HG03025 (cell line): ENCODE data around the gene KRT38.
"Not testable (repeated sequence)": the region's sequence is repeated elsewhere in the genome, so short reads cannot be mapped to it uniquely, and the experiment has no call there.

Experiments
- ATAC-seq: cut with Tn5 transposase; IDR thresholded peaks from one replicate; pipeline ENCODE4 v1.9.1; 2021; ENCODE audit warnings: mild to moderate bottlenecking, moderate library complexity; ENCODE audit not compliant: unreplicated experiment, low FRiP score

KRT38 gene

DNA sequence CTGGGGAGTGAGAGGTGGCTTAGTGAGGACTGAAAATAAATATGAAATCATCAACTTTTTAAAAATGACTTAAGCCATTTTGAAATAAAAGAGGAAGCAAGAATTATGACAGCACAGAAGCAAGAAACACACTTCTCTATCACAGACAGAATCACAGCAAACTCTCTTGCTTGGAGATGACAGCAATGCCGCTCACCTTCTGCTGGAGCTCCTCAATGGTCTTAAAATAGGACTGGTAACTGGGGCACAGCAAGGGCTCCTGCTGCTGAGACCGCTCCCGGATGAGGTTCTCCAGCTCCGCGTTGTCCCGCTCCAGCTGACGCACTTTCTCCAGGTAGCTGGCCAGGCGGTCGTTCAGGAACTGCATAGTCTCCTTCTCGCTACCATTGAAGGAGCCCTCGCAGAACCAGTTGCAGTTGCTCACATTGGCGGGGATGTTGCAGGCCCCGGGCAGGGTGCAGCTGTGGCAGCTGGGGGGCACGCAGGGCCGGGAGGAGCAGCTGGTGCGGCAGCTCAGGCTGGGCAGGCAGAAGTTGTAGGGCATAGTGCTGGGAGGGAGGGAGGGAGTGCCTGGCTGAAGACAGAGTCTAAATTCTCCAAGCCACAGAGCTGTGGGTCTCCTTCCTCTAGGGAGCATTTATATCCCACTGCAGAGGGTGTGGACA is 43.7 kb downstream of the KRT38 start, which contains the start of gene KRT31:
KRT31 (minus strand) TSS at position 613 of the 665 bp plus-strand sequence; CDS start at position 544, 69 bp downstream.
- ATAC-seq, result no peak

DNA sequence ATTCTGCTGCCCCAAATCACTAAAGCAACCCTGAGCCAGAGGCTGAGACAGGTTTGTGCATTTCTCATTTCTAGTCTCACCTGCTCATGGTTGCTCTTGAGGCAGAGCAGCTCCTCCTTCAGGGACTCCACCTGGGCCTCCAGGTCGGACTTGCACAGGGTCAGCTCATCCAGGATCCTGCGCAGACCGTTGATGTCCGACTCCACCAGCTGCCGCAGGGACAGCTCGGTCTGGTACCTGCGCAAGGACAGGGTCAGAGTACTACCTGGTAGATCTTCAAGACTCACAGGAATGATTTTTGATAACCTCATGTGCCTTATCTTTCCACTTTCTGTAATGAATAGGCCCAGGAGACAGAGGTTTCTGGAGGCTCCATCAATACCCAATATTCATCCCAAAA is 44.4 kb downstream of the KRT38 start:
- ATAC-seq, result no peak

DNA sequence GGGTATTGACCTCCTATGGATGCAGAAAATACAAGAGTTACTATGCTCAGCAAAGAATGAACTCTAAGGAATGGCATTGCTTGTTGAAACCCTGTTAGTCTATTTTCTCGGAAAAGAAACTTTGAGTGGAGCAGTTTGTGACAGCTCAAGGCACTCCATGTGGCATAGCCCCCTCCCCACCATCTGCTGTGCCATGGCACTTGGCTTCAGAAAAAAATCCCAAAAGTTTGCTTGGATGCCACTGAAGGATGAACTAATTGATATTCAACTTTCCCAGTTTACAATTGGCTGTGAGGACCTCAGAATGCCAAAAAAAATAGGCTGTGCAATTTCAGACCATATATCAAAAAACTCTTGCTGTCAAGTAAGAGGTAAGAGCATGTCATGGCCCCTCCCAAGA is 45.2 kb downstream of the KRT38 start:
- ATAC-seq, result no peak

DNA sequence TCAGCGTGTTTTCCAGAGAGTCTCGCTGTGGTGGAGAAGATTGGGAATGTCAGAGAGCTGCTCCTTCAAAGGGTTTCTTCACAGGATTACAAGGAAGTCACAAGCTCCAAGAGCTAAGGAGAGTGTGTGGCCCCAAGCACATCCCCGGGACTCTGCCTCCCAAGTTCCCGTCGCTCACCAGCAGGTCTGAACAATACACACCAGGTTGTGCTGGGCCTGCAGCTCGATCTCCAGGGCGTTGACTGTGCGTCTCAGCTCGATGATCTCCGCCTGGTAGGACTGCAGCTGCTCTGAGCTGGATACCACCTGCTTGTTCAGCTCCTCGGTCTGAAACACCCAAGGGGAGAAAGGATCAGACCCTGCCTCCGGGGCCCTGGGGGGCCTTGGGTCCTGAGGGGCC is 45.7 kb downstream of the KRT38 start:
- not testable (repeated sequence) for ATAC-seq

DNA sequence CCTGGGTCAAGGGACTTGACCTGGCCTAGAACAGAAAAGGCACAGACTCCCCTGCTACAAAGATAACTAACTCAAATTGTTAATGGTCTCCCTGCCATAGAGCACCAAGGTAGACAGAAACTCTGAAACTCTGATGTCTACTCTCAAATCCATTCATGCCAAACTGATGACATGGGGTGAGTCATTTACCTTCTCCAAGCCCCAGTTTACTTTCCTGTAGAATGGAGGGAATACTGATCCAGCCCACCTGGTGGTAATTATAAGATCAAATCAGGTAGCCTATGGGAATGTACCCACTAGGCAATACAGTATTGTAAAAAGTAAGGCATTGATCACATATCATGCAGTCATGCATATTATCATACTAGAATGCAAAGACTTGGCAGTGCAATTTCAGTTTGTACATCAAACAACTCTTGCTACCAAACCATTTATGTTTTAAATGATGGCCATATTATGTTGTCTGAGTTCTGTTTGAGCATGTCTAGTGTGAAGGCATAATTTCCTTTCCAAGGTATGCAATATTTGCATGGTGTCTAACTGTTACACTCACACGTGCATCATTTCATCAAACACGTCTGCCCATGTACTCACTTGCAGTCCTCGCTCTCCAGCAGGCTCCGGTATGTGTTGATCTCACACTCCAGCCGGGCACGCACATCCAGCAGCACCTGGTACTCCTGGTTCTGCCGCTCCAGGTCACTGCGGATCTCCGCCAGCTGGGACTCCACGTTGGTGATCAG is 46.4 kb downstream of the KRT38 start:
- ATAC-seq, result no peak

DNA sequence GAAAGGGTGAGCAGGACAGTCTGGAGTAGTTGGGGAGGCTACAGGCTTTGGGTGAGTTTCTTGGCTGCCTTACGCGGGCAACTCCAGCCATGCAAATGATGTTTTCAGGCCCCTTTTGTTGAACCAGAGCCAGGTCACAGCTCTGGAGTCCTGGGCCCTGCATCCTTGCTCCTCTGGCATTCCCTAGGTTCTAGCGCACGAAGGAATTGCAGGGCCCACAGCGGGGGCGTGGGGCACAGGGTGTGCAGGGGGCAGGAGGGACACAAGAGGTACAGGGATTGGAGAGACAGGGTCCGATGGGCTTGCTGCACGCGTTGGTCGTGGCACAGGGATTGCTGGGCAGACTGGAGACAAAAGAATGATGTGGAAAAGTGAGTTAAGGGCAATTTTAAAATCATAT is 47.0 kb downstream of the KRT38 start:
- no peak for ATAC-seq

DNA sequence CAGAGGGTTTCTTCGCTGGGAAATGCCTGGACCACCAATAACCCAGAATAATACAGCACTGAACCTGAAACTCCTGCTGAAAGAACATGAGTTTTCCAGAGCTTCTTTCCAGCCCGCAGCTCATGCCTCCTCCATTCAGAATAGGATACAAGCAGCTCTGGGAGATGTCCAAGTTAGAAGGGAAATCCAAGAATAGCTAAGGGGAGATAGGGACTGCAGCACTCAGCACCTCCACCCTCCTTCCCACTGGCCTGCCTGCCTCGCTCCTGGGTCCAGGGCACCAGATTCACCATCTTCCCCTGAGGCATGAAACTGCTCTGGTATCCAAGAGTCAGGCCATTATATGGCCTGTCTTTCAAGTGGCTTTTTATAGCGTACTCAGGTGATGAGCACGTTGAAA is 47.5 kb downstream of the KRT38 start:
- ATAC-seq, result no peak

DNA sequence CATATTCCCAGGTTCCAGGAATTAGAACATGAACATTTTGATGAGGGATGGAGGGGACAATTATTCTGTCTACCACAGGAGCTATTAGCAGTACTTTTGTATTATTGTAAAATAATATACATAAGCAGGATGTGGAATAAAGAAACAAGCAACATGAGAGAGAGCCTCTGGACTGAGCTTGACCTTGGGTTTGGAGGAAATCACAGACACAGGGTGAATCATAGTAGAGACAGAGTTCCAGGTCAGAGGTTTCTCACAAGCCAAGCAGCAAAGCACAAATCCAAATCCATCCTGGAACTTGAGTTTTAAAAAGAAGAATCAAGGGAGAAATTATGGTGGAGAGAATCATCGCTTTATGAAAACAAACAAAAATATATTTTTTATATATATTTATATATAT is 48.5 kb downstream of the KRT38 start:
- no peak for ATAC-seq

DNA sequence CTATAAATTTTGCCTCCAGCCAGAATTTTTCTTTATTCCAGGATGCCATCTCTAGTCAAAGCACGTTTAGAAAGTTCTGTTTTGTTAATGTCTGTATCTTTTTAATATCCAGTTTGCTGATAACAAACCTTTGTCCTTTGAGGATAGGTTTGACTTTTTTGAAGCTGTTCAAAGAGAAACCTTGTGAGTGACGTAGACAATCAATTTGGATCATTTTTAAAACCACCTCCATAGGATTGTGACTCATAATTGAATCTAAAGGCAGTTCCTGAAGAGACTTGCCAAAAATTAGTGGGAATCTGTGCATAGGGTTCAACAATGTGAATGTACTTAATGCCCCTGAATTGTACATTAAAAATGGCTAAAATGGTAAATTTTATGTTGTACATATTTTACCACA is 49.2 kb downstream of the KRT38 start:
- ATAC-seq, result no peak

DNA sequence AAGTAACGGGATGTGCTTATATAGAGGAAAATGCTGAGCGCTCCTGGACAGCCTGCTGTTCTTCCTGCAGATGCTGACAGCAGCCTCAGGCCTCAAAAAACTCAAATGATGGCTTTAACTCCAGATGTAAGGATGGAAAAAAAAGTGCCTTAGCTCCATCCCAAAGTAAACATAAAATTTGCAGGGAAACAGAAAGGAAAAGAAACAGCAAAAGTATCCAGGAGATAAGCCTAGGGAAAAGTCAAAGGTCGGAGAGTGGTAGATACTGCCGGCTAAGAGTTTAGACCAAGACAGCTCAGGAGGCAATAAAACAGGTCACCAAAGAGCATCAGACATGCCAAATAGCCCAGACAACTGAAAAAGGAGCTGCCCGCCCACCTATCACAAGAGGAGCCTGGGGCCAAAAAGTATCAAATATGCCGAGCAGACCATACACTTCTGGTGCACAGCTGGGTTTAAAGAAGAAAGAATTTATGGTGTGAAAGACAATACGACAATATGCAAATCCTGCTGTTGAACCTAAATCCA is 50.3 kb downstream of the KRT38 start:
- ATAC-seq, result no peak

DNA sequence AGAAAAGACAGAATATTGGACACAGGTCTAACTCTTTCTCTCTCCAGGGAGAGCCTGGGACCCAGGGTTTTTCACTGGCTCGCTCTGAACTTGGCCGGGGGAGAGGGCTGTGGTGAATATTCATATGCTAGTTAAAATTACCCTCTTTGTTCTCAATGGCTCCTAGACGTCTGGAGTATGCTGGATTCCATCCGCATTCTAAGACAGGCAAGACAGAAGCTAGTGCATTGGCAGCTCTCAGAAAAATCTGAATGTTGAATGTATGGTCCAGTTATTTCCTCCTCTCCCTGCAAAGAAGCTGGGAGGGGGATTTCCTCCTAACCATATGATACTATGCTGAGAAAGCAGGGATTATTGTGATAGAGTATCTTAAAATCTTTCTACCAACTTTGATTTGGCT is 53.1 kb downstream of the KRT38 start:
- no peak for ATAC-seq

DNA sequence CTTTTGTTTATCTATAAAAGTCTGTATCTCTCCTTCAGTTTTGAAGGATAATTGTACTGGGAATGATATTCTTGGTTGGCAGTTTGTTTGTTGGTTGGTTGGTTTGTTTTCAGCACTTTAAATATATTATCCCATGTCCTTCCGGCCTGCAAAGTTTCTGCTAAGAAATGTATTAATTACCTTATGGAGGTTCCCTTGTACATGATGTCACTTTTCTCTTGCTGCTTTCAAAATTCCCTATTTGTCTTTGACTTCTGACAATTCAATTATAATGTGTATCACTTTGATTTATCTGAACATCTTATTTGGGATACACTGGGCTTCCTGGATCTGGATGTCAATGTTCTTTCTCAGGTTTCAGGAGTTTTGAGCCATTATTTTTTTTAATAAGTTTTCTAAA is 54.6 kb downstream of the KRT38 start:
- no peak for ATAC-seq
